ENCODE data around the gene CCNE1. TPM values are rescaled to one million over a fixed set of nuclear protein-coding genes. Genes with fewer than 3 reads are reported as not detected.

Gene CCNE1
- total and polyA plus RNA-seq, 8 donors = 3.6 to 5.8 (median 4.4) TPM

DNA sequence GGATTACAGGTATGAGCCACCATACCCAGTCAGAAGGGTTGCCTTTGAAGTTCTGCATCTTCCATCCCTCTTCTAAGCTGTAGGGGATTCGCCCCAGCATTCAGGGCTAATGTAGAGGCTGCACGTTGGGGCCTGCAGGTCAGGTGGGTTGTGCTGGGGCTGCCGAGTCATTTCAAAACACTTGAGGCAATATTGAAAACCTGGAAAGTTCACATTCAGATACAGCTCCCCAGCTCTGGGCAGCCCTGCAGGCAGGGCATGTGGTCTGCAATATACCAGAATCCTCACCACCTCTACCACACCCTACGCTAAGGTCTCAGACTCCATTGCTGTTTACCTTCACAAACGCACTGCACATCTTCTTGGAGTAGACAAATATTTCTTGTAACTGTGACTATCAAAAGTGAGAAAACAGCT is 24.6 kb downstream of the CCNE1 start:
- Histone ChIP-seq H3K27me3 (peaks cover 0 to 55% of the 10 kb centered on the region in 2 donors), H3K27ac (no peak overlapping the region), H3K4me3 (no peak overlapping the region), H3K9me3 (no peaks in the 10 kb centered on the region), H3K4me1 (no peaks in the 10 kb centered on the region), H3K36me3 (no peaks in the 10 kb centered on the region)
- intact Hi-C loops (cut with DNase I) = no loop called here
- TF ChIP-seq, protein P1, sequence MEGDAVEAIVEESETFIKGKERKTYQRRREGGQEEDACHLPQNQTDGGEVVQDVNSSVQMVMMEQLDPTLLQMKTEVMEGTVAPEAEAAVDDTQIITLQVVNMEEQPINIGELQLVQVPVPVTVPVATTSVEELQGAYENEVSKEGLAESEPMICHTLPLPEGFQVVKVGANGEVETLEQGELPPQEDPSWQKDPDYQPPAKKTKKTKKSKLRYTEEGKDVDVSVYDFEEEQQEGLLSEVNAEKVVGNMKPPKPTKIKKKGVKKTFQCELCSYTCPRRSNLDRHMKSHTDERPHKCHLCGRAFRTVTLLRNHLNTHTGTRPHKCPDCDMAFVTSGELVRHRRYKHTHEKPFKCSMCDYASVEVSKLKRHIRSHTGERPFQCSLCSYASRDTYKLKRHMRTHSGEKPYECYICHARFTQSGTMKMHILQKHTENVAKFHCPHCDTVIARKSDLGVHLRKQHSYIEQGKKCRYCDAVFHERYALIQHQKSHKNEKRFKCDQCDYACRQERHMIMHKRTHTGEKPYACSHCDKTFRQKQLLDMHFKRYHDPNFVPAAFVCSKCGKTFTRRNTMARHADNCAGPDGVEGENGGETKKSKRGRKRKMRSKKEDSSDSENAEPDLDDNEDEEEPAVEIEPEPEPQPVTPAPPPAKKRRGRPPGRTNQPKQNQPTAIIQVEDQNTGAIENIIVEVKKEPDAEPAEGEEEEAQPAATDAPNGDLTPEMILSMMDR (IDR thresholded peaks at IDR 0.05) = no peak
- no peak for DNase-seq
- no peak for ATAC-seq

DNA sequence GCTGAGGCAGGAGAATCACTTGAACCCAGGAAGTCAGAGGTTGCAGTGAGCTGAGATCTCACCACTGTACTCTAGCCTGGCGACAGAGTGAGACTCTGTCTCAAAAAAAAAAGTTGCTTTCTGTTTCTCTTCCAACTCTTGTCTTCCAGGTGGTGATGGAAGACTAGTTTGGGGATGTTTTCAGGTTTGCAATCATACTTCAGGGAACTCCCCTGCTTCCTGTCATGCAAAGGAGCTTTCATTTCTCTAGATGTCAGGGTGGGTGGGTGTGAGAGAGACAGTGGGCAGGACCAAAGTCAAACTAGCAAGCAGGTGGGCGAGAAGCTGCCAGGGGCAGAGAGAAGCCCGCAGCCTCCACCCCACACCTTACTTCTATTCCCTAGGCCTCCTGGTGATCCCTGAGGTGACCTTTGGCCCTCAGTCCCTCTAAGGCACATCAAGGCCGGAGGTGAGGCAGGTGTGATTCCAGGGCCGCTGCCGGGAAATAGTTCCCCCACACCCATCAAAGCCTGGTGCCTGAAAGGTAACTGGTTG is 25.7 kb downstream of the CCNE1 start:
- no peaks in the 10 kb centered on the region for H3K36me3 ChIP-seq
- no peak for DNase-seq
- intact Hi-C loops (cut with DNase I) = no loop called here
- H3K27me3 ChIP-seq = peaks cover 0 to 63% of the 10 kb centered on the region in 2 donors
- TF ChIP-seq, protein P1 (IDR thresholded peaks at IDR 0.05) = no peak
- H3K27ac ChIP-seq = no peak overlapping the region
- H3K9me3 ChIP-seq = no peaks in the 10 kb centered on the region
- H3K4me1 ChIP-seq = no peaks in the 10 kb centered on the region
- no peak for ATAC-seq
- H3K4me3 ChIP-seq = no peak overlapping the region

DNA sequence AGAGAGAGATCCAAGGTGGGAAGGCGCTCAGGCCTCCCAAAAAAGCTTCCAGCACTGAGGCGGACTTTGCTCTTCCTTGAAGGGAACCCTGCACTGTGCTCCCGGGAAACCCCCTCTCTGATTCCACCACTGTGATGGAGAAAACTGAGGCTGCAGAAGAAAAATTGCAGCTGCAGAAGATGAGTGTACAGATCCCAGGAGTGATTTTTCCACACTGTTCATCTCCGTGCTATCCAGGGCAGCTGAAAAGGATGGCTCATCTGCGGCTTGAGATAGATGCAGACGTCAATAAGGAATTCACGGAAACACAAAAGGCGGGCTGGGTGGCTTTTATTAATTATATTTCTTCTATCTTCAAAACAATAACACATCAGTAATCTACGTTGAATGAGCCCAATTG is 26.2 kb downstream of the CCNE1 start:
- no peak for DNase-seq
- no peaks in the 10 kb centered on the region for H3K9me3 ChIP-seq
- intact Hi-C loops (cut with DNase I) = no loop called here
- no peaks in the 10 kb centered on the region for H3K36me3 ChIP-seq
- peaks cover under 1 to 2% of the 10 kb centered on the region in 2 donors for H3K4me1 ChIP-seq
- no peak overlapping the region for H3K27ac ChIP-seq
- ATAC-seq = no peak
- TF ChIP-seq, protein P1 (IDR thresholded peaks at IDR 0.05) = no peak
- no peak overlapping the region for H3K4me3 ChIP-seq
- H3K27me3 ChIP-seq = peaks cover 0 to 59% of the 10 kb centered on the region in 2 donors

DNA sequence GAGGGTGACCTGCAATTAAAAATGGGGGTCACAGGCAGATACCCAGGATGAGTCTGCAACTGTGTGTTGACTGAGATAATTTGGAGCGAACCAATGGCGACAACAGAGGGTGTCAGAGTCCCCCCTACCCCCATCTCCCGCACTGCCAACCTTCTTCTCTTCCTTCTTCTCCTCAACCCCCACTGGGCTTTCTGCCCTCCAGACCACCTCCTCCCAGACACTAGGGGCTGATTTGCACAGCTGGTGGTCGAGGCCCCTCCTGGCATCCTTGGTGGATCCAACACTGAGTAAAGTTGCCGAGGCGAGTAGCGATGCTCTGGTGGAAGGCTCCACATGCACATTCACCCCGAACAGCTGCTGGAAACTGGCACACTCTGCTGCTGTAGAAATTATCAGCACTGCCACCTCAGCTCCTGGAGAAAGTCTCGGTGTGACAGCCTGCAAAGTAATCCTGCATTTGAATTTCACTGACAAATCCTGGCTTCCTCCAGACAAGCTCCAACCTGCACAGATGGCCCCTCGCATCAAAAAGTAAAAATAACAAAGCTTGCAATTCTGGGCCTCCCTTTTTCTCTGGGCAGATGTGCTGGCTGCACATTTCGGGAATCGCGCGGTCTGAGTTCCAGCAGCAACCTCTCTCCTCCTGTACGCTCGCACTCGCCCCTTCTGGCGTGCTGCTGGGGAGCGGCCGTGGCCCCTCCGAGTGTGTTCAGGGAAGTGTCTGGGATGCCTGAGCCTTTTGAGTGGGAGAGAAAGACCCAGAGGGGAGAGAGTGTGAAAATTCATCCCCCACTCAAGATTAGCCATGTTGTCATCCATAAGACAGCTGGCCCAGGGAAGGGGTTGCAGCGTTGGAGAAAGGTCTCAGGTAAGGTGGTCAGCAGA is 28.5 kb downstream of the CCNE1 start:
- intact Hi-C loops (cut with DNase I) = no loop called here

DNA sequence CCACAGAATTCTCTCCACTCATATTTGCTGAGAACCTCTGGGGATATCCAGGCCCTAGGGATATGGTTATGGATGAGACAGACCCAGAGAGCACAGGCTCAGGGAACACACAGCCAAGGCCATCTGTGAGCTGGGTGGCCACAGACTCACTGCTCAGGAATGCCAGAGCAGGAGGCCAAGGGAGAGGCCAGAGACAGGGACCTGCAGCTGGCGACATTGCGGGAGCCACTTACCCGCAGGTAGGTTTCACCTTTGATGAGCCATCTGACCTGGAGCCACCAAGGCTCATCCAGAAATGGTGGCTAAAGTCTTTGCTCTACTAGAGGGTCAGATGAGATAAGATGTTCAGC is 29.4 kb downstream of the CCNE1 start:
- H3K27me3 ChIP-seq = peaks cover 0 to 48% of the 10 kb centered on the region in 2 donors

More for the DNA sequence above, 28.5 kb downstream of the CCNE1 start:
- no peak overlapping the region for H3K4me3 ChIP-seq
- no peaks in the 10 kb centered on the region for H3K9me3 ChIP-seq
- H3K4me1 ChIP-seq = peaks cover 14 to 18% of the 10 kb centered on the region in 2 donors
- TF ChIP-seq, protein P1 (IDR thresholded peaks at IDR 0.05) = no peak
- no peak overlapping the region for H3K27ac ChIP-seq
- ATAC-seq (no peak), DNase-seq (no peak)
- H3K36me3 ChIP-seq = no peaks in the 10 kb centered on the region
- peaks cover 0 to 54% of the 10 kb centered on the region in 2 donors for H3K27me3 ChIP-seq

More for the DNA sequence above, 29.4 kb downstream of the CCNE1 start:
- intact Hi-C loops (cut with DNase I) = no loop called here
- H3K4me1 ChIP-seq = peaks cover 19 to 24% of the 10 kb centered on the region in 2 donors
- TF ChIP-seq, protein P1 (IDR thresholded peaks at IDR 0.05) = no peak
- no peaks in the 10 kb centered on the region for H3K36me3 ChIP-seq
- H3K4me3 ChIP-seq = no peak overlapping the region
- ATAC-seq (no peak), DNase-seq (no peak)
- H3K27ac ChIP-seq = no peak overlapping the region
- H3K9me3 ChIP-seq = no peaks in the 10 kb centered on the region

All from left lung (tissue), 10 donors.